Uterus (tissue), 2 donors: Measurements from ENCODE around the gene CYP26B1.

Experiments
- CTCF ChIP-seq, 4 experiments: fragments of 200-600 bp in 2 of 4; fragments of 450-650 bp in 2 of 4; sonication (generic) in 2 of 4; IDR thresholded peaks; one replicate each; pipeline ENCODE4 v1.5.1; 2016 to 2019; ENCODE audit warnings: antibody characterized with exemption in 4 of 4, mild to moderate bottlenecking in 2 of 4, moderate library complexity in 1 of 4
- POLR2A ChIP-seq, 2 donors: fragments of 450-650 bp; IDR thresholded peaks; one replicate each; pipeline ENCODE4 v1.6.1; 2016; ENCODE audit warnings: antibody characterized with exemption in 2 of 2, mild to moderate bottlenecking in 1 of 2, moderate library complexity in 1 of 2

GRCh38 chr2:72113847-72114692, 33.6 kb downstream of the CYP26B1 start:
- no peak for TF ChIP-seq POLR2A (IDR thresholded peaks at IDR 0.05)
- TF ChIP-seq CTCF (IDR thresholded peaks at IDR 0.05): no peak
